OCI-LY7 (cell line): ENCODE data around the gene LIFR.

Source experiments
- EZH2phosphoT487 ChIP-seq: fragments of 200-600 bp; sonication (generic); IDR thresholded peaks from 2 replicates; pipeline ENCODE4 v1.6.1; 2018; ENCODE audit warnings: low read depth, borderline replicate concordance, mild to moderate bottlenecking, mixed run types, antibody characterized with exemption, low read length, moderate library complexity, mixed read lengths
- TF ChIP-seq, protein P1 (sequence below): fragments of 200-600 bp; sonication (generic); conservative IDR thresholded peaks from 2 replicates; pipeline ENCODE4 v1.5.1; 2014; ENCODE audit warnings: mild to moderate bottlenecking, antibody characterized with exemption, low read length, moderate library complexity, mixed read lengths

DNA sequence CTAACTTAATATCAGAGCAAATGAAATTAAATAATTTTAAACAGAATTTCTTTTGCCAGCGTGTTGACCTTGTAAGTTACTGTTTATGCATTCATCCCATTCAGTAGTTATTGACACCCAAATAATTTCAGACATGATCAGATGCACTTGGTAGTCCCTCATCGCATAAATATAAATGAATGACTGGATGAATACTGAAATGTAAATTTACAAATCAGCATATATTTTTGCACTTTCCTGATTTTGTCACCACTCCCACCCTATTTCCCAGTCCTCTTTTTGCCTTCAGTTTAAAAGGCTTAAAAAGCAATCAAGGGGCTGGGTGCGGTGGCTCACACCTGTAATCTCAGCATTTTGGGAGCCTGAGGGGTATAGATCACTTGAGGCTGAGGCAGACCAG lies 17.1 kb upstream of the LIFR start:
- TF ChIP-seq, protein P1, sequence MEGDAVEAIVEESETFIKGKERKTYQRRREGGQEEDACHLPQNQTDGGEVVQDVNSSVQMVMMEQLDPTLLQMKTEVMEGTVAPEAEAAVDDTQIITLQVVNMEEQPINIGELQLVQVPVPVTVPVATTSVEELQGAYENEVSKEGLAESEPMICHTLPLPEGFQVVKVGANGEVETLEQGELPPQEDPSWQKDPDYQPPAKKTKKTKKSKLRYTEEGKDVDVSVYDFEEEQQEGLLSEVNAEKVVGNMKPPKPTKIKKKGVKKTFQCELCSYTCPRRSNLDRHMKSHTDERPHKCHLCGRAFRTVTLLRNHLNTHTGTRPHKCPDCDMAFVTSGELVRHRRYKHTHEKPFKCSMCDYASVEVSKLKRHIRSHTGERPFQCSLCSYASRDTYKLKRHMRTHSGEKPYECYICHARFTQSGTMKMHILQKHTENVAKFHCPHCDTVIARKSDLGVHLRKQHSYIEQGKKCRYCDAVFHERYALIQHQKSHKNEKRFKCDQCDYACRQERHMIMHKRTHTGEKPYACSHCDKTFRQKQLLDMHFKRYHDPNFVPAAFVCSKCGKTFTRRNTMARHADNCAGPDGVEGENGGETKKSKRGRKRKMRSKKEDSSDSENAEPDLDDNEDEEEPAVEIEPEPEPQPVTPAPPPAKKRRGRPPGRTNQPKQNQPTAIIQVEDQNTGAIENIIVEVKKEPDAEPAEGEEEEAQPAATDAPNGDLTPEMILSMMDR: no peak
- TF ChIP-seq EZH2phosphoT487: no peak
